ENCODE data around the gene GRAP2.

Gene GRAP2

DNA sequence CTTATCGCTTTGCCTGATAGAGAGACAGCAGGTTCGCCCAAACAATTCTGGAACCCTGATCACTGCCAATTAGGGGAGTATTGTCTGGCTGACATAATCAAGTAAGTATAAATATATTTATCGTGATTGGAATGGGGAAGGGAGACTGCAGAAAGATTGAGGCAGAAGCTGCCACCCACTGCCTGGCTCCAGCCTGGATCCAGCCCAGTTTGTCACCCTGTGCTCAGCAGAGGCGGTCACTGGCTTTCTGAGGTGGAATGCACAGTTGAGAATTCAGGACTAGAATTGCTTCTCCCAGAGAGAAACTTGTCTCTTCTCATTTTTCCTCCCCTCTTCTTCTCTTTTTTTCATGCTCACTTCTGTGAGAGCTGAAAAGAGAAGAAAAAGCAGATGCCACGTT, 25.9 kb downstream of the GRAP2 start:
- DNase-seq: no peak

DNA sequence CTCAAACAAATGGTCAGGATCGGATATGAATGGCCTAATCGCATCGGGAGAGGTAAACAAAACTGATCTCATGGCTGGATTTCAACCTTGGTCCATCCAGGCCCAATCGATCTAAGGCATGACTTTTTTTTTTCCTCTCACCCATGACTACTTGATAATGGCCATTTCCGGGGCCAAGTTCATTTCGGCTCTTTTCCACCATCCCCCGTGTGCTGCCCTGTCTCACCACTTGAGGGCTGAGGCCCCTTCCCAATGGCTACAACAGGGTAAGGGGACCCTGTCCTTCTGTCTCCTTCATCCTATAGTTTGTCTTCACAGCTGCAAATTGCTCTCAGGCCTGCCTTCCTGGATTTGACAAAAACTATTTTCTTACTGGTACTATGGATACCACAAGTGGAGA, 26.7 kb downstream of the GRAP2 start:
- DNase-seq: no peak

DNA sequence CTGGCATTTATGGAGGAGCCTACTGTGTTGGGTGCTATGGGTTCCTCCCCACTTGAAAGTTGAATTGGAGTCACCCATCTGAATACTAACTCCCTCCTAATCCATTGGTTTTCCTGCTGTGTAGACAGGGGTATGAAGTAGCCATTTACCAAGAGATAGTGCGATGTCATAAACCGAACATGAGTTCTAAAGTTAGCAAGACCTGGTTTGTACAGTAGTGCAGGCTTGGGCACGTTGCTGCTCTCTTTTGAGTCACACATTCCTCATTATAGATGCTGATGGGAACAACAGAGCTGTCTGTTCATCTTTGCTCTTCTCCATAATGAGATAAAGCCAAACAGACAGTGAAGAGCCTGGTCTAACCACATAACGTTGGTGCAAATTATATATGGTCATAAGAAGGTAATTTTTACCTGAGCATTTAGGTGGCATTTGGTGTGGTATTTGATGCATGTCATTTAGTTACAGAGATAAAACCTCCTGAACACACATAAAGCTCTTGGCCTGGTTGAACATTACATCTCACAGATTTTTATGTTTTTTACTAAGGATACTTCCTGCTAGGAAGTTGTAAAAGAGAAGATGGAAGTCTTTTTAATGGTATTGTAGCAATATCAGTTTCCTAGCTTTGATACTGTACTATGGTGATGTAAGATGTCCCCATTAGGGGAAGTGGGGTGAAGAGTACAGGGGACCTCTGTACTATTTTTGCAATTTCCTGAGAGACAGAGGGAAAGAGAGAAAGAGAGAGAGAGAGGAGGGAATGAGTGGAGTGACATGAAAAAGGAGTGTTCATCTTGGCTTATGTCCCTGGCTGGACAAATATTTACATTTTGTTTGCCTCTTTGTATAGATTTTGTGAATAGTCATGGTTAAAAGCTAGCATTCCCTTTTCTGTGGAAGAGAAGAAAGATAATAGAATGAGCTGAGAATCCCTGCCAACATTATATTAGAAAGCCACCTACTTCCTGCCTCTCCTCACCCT, 27.9 kb downstream of the GRAP2 start:
- no peak for DNase-seq

DNA sequence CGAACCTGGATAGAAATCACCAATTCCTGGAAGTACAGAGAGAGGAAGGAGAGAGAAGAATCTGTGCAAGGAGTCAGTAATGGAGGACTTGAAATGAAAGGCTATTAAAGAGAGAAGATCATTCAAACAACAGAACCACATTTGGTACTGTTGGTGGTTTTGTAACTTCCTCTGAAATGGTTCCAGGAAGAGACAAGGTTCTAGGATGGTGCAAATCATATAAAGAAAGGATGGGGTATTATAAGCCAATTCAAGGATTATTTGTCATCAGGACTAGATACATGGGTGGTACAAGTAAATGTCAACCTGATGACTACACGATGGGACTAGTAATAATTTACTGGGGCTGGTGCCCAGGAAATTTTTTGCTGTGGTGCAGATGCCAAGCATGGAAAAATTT, 30.4 kb downstream of the GRAP2 start:
- no peak for DNase-seq

DNA sequence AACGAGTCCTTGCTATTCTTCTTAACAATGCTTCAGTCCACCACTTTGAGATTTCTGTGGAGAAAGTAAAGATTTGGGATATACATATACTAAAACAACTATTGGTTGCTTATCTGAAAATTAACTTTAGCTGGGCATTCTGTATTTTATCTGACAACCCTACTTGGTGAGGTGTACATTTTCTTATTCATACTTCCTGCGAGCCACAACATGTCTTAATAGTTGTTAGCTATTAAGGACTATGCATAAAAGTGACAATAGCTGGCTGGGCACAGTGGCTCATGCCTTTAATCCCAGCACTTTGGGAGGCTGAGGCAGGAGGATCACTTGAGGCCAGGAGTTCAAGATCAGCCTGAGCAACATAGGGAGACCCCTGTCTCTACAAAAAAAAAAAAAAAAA, 31.3 kb downstream of the GRAP2 start:
- DNase-seq: no peak

DNA sequence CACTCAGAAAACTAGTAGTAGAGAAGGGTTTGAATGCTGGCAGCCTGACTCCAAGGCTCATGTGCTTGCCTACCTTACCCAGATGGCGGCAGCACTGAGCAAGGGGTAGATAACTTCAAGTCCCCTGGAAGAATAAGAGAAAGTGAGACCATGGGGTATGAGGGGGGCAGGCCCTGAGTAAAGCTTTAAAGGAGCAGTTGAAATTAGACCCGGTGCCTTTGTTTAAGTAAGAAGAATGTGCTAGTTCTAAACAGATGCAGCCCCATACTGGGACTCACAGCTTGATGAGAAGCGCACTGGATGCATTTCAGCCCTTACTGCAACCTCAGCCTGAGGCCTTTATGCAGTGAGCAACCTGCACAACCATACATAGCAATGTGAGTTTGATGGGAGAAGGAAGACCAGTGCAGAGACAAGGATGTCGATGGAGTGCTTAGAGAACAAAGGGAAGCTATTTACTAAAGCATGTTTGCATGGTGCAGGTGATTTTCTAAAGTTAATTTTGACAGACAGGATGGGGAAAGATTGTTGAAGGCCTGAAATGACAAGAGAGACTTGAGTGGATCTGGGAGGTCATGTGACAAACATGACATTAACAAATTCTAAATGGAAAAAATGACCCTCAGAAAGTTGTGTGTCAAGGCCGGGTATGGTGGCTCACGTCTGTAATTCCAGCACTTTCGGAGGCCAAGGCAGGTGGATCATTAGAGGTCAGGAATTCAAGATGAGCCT, 32.2 kb downstream of the GRAP2 start:
- peak; percentile 20 for DNase-seq

DNA sequence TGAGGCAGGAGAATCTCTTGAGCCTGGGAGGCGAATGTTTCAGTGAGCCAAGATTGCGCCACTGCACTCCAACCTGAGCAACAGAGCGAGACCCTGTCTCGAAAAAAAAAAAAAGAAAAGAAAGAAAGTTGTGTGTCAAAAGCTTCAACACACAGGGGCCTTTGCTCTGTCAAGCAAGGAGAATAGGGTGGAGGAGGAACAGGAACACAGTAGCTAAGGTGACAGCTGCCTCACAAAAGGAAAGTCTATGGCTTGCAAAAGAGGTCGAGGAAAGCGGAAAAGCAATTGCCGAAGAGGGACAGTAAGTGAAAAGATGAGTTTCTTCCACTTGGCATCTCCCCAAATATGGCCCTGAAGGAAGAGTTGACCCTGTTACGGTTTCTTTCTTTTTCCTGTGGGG, 32.9 kb downstream of the GRAP2 start:
- no peak for DNase-seq

DNA sequence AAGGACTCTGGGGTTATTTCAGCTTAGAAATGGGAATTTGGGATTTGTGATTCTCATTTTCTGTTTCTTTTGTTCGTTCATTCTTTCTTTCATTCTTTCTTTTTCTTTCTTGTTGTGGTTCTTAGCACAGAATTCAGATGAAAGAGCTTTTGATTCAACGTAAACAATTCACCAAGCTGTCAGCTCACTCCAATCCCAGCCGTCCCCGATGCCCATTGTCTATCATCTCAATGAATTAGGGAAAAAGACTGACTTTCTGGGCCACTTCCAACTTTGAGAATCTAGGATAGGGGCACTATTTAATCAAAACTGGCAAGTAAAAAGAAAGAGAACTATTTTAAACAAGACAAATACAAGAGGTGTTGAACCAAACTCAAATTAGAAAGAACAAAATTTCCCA, 34.2 kb downstream of the GRAP2 start:
- DNase-seq: no peak

DNA sequence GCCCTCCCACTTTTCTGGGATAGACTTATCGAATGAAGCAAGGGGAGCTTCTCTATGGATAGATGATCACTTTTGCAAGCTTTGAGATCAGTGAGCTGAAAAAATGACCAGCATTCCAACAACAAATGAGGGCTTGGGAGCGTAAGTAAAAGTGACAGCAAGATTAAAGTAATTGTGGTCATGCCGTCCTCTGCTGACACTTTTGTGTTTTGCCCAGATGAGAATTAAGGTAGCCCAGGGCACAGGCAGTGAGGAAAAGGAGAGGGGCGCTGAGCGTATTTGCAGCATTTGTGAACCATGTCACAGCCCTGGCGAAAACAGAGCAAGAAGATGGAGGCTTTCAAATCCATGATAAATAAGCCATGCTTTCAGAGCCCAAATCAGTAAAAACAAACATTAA, 34.7 kb downstream of the GRAP2 start:
- DNase-seq: no peak

DNA sequence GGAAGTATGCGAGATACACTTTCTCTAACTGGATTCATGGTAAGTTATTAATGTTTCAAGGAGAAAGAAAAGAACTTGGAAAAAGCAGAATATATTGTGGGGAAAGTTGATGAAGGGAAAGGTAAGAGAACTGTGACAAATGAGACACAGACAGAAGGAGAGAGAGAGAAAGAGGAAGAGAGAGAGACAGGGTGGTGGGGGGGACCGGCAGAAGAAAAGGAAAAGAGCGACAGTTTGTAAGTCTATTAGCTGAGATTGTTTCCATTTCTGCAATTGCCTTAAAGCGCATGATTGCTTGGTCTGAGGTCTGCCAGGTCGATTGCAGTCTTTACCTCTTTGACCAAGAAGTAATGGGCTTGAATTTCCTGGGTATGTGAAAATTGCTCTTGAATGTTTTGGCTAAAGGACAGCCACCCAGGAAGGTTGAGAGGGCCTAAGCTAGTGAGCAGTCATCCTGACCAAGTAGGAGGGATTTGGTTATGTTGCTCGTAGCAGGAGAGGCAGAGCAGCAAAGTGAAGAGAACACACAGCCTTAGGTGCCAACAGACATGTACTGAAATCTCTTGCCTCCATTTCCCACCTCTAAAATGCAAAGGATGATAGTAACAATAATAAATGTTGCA, 35.8 kb downstream of the GRAP2 start:
- no peak for DNase-seq

DNA sequence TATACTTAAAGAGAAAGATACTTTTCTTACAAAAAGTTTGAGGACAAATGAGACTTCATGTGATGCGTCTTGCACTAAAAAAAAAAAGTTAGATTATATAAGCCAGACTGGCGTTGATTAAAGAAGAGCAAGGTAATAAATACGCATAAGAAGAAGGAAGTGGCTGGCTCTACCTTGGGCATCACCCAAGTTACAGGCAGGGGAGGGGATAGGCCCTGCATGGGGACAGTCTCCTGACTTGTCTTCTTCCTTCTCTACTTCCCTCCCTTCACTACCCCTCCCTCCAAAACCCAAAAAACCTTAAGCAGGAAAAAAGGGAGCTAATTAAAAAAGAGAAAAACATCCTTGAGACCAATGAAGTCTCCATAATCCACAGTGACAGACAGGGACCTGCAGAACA, 37.0 kb downstream of the GRAP2 start:
- DNase-seq: no peak

DNA sequence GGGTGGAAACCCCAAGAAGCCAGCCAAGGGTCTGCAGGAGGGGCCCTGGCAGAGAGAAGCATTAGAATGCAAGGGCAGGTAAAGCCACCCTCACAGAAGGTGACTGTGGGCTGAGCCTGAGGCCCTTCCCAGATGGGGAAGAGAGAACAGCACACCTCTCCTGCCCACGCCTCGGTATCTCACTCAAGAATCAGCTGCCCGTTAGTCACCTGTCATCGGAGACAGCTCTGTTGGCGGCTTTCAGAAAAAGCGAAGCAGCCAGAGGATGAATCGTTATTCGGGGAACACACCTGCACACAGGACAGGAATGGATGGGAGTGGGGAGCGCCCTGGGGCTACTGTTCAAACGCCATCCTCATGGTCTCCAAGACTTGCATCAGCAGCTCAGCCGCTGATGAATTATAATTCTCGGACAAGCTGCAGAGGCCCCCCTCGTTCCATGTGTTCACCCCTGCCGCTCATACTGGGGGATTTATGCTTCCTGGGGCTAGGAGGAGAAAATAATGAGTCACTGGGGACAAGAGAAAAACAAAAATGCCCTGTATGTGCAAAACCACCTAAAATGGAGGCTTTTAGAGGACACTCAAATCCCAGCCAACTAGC, 37.7 kb downstream of the GRAP2 start:
- DNase-seq: no peak

DNA sequence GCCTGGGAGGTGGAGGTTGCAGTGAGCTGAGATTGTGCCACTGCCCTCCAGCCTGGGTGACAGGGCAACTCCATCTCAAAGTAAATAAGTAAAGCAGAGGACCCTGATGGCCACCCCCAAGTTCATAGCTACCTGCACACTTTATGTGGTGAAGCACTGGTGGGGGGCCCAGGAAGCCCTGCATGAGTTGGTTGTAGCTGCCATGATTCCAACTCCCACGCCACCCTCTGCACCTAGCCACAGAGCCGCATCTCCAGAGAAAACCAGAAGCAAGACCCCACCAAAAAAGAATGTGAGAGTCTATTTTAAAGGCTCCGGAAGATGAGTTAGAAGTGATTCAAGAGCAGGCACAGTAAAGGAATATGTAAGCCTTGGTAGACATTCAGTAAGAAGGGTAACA, 38.9 kb downstream of the GRAP2 start:
- DNase-seq: no peak

DNA sequence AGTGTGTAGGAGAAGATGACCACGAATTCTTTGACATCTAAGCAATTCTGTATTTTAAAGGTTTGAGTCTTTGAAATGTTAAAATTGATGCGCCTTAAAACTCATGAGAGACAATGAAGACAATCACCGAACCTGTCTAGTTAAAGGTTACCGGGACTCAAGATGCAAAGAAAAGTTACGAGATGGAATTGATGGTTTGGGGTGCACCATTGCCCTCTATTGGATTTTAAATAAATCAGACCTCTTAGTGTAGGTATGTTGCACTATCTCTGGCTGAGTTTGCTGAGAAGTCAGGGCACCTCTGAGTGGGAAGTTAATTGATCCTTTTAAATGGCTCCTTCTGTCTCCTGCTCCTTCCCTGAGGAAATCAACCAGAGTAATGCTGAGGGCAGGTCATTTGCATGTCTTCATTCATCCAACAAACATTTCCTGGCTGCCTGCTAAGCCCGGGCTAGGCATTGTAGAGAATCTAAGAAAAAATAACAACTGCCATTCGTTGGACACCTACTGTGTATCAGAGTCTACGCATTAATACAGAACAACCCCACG, 39.9 kb downstream of the GRAP2 start:
- DNase-seq: no peak

DNA sequence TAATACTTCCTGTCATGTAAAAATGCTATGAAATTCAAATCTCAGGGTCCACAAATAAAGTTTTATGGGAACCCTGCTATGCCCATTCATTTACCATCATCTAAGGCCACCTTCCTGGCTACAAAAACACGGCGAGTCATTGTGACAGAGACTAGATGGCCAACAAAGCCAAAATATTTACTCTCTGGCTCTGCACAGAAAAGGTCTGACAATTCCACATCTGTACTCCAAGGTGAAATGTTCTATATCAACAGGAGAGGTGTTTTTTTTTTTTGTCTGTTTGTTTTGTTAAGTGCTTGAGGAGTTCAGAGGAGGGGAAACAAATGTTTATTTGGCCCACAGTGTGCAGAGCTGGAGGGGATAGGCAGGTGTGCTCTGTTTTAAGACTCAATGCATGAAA, 40.7 kb downstream of the GRAP2 start:
- DNase-seq: no peak

DNA sequence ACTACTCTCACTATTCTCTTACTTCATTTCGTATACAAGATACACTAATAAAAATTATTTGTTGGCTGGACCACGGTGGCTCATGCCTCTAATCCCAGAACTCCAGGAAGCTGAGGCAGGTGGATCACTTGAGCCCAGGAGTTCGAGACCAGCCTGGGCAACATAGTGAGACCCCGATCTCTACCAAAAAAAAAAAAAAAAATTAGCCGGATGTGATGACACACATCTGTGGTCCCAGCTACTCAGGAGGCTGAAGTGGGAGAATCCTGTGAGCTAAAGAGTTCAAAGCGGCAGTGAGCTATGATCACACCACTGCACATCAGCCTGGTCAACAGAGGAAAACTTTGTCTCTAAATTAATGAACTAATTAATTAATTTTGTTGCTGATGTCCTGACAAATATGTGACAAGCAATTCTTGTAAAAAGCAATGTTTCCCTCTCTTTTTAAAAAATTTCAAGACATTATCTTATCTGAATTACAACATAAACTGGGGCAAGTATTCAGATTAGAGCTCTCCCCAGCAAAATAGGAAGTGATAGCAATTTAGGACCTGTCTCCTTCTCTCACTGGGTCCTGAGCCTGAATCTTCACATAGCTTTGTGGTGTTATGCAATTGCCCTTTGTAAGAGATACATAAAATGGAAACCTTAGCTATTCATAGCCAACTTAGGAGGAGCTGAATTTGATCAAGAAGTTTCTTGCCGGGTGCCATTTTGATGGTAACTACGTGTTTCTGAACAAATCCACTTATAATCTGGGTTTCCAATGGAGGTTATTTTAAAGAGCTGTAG, 41.8 kb downstream of the GRAP2 start:
- DNase-seq: no peak

DNA sequence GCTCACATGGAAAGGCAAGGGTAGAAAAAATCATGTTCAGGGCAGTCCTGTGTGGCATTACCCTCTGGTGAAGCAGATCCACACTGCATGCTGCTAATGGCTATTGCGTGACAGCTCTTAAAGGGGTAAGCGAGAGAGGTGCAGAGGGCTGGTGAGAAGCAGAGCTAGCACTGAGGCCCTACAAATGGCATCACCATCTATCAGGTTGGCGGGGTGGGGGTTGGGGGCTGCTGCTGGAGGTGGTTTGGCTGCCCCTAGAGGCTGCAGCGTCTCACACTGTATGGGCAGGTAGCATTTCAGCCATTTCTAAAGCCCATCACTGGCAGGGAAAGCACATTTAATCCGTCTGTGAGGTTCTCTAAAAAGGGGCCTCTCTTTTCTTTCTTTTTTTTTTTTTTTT, 42.5 kb downstream of the GRAP2 start:
- no peak for DNase-seq

DNA sequence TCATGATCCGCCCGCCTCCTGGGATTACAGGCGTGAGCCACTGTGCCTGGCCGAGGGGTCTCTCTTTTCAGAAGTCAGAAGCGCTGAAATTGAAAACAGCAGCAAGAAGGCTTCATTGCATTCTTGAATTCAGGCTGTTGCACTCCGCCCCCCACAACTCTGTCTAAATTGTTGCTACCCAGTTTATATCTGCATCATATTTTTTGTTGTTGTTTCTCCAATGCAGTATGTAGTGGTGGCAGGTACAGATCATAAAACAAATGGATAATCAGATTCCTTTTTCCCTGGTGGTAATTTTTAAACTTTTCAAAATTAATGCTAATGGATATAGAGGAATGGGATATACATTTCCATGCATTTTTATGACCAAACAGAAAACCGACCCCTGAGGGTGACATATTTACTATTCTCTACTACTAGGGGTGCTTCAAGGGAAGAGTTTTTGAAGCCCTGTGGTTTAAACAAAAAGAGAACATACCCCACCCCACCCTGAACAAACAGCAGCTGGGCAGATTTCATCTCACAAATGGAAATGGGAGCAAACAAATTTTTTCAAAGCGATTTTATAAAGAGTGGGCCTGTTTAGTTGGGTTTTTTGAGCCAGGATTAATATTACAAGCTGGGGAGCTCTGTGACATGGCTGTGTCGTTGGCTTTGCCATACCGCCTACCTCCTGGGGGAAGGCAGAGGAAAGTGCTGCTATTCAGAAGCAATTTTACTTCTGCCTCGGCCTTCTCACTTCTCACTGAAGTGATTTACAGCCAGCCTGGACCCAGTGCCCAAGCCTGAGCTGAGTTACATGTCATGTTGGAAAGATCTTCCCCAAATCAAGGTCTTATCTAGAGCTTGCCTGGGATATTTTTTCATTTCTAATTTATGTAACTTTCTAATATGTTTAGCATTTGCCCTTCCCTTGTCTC, 43.3 kb downstream of the GRAP2 start:
- DNase-seq: no peak

DNA sequence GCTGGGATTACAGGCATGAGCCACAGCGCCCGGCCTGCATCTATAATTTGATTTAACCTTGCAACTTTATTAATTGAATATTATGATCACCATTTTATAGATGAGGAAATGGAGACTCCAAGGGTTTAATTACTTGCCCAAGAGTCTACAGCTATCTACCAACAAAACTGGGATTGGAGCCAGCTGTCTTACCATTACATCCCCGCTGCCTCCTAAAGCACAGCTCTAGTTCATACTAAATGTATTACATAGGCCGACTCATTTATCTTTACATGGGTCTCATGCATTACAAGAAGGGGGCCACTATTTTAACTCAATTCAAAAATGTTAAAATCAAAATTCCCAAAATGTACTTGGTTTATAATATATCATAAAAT, 45.2 kb downstream of the GRAP2 start:
- DNase-seq: no peak

DNA sequence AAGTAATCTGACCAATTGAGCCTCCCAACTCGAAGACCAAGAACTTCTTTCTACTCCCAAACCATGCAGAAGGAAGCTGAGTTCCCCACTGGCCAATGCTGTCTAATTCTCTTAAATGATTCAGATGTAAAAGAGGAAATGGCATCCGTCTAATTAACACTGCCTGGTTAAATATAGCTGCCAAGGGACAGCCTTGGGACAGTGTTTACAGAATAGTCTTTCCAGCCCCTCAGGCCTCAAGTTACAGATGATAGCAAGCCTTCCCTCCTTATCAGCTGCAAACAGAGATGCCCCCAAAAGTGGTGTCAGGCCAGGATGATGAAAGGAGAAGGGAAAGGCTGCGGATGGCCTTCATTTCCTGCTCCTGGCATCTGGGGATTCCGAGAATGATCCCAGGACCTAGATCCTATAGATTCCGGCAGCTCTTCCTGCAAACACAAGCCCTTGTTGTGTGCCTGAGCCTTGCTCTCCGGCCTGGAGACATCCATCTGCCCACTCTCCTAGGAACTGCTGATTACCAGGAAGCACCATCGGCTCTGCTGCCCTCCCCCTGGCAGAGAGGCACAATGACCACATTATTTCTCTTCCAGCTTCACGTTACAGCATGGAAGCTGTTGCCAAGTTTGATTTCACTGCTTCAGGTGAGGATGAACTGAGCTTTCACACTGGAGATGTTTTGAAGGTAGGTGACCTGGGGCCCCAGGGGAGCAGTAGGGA, 45.8 kb downstream of the GRAP2 start:
- no peak for DNase-seq

Data from 8988T (cell line).